ENCODE results near the gene KCNH8. TPM values are rescaled to one million over a fixed set of nuclear protein-coding genes. Genes with fewer than 3 reads are reported as not detected.

Gene KCNH8
- total RNA-seq, 2 donors from 2014 or later: not detected

- H3K4me3 Mint-ChIP-seq: no peak overlapping the region
- no peaks in the 10 kb centered on the region for H3K9me3 Mint-ChIP-seq
- ATAC-seq (replicated peaks): no peak
- no peak overlapping the region for H3K27ac Mint-ChIP-seq
- no peaks in the 10 kb centered on the region for H3K4me1 Mint-ChIP-seq
- no peaks in the 10 kb centered on the region for H3K36me3 Mint-ChIP-seq (ENCODE audit: low read depth)
- H3K27me3 Mint-ChIP-seq: peaks cover 3% of the 10 kb centered on the region
These were observed 185.8 kb downstream of the KCNH8 start for GRCh38 chr3:19334120-19334519.

- no peaks in the 10 kb centered on the region for H3K36me3 Mint-ChIP-seq (ENCODE audit: low read depth)
- H3K4me3 Mint-ChIP-seq: no peak overlapping the region
- ATAC-seq (replicated peaks): no peak
- no peaks in the 10 kb centered on the region for H3K9me3 Mint-ChIP-seq
- H3K27me3 Mint-ChIP-seq: peaks cover 6% of the 10 kb centered on the region
- H3K4me1 Mint-ChIP-seq: no peaks in the 10 kb centered on the region
- H3K27ac Mint-ChIP-seq: no peak overlapping the region
These were observed 190.5 kb downstream of the KCNH8 start for GRCh38 chr3:19338769-19339168.

- Mint-ChIP-seq H3K27me3 (peaks cover 6% of the 10 kb centered on the region), H3K36me3 (ENCODE audit: low read depth) (no peaks in the 10 kb centered on the region), H3K4me3 (no peak overlapping the region)
These were observed 194.1 kb downstream of the KCNH8 start for GRCh38 chr3:19342389-19342788.

DNA sequence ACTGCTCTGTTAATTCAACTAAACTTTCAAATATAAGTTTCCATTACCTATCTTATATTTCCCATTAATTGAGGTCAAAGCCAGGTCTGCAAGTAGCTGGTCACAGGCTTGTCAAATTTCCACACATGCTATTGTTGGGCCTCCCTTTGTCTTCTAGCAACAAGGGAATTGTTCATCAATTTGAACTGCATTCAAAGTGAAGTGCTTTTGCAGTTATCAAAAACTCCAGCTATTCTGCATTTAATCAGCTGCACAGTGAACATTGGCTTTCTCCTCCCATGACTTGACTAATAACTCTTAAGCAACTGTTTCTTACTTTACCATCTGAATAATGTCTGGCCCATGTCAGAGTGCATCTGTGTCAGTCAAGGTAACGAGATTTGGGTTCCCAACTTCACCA is 198.4 kb downstream of the KCNH8 start:
- Mint-ChIP-seq H3K9me3 (no peaks in the 10 kb centered on the region), H3K27me3 (no peaks in the 10 kb centered on the region), H3K36me3 (ENCODE audit: low read depth) (no peaks in the 10 kb centered on the region), H3K27ac (no peak overlapping the region), H3K4me1 (no peaks in the 10 kb centered on the region), H3K4me3 (no peak overlapping the region)
- no peak for ATAC-seq (replicated peaks)

More at GRCh38 chr3:19342389-19342788, 194.1 kb downstream of the KCNH8 start:
- H3K4me1 Mint-ChIP-seq: no peaks in the 10 kb centered on the region
- H3K9me3 Mint-ChIP-seq: no peaks in the 10 kb centered on the region
- no peak for ATAC-seq (replicated peaks)
- no peak overlapping the region for H3K27ac Mint-ChIP-seq

GRCh38 chr3:19347671-19348070 is 199.4 kb downstream of the KCNH8 start:
- no peaks in the 10 kb centered on the region for H3K27me3 Mint-ChIP-seq
- H3K4me3 Mint-ChIP-seq: no peak overlapping the region
- no peaks in the 10 kb centered on the region for H3K4me1 Mint-ChIP-seq
- no peak overlapping the region for H3K27ac Mint-ChIP-seq
- H3K9me3 Mint-ChIP-seq: no peaks in the 10 kb centered on the region
- no peaks in the 10 kb centered on the region for H3K36me3 Mint-ChIP-seq (ENCODE audit: low read depth)
- ATAC-seq (replicated peaks): no peak

GRCh38 chr3:19348500-19348899 is 200.2 kb downstream of the KCNH8 start:
- no peaks in the 10 kb centered on the region for H3K36me3 Mint-ChIP-seq (ENCODE audit: low read depth)
- H3K27ac Mint-ChIP-seq: no peak overlapping the region
- no peak for ATAC-seq (replicated peaks)
- H3K27me3 Mint-ChIP-seq: no peaks in the 10 kb centered on the region
- H3K4me3 Mint-ChIP-seq: no peak overlapping the region
- H3K4me1 Mint-ChIP-seq: no peaks in the 10 kb centered on the region
- no peaks in the 10 kb centered on the region for H3K9me3 Mint-ChIP-seq

- H3K27me3 Mint-ChIP-seq: no peaks in the 10 kb centered on the region
- no peak for ATAC-seq (replicated peaks)
These were observed 200.7 kb downstream of the KCNH8 start for GRCh38 chr3:19348941-19349564.

GRCh38 chr3:19357947-19358346 is 209.6 kb downstream of the KCNH8 start:
- H3K27me3 Mint-ChIP-seq: no peaks in the 10 kb centered on the region
- H3K9me3 Mint-ChIP-seq: no peaks in the 10 kb centered on the region
- H3K4me1 Mint-ChIP-seq: no peaks in the 10 kb centered on the region
- no peak overlapping the region for H3K4me3 Mint-ChIP-seq
- H3K36me3 Mint-ChIP-seq (ENCODE audit: low read depth): no peaks in the 10 kb centered on the region
- no peak for ATAC-seq (replicated peaks)
- no peak overlapping the region for H3K27ac Mint-ChIP-seq

More at GRCh38 chr3:19348941-19349564, 200.7 kb downstream of the KCNH8 start:
- Mint-ChIP-seq H3K4me1 (no peaks in the 10 kb centered on the region), H3K27ac (no peak overlapping the region), H3K36me3 (ENCODE audit: low read depth) (no peaks in the 10 kb centered on the region), H3K4me3 (no peak overlapping the region), H3K9me3 (no peaks in the 10 kb centered on the region)

DNA sequence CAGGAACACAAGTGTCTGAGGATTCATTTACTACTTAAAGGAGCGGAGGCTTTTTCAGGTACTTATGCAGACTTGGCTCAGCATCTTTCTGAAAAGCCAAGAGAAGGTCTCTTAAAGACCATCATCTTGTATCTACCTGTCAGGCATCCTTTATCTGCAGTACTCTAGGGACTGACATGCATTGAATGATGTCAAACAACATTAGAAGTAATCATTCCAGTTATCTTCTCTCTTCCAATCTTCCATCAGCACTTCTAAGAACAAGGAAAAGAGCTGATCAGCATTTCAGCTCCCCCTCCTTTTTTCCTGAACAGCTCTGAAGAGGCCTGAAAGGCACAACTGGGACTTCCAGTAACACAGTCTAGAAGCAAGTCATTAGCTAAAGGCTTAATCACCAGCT is 214.8 kb downstream of the KCNH8 start:
- no peak overlapping the region for H3K27ac Mint-ChIP-seq
- no peaks in the 10 kb centered on the region for H3K4me1 Mint-ChIP-seq
- no peak overlapping the region for H3K4me3 Mint-ChIP-seq
- no peaks in the 10 kb centered on the region for H3K36me3 Mint-ChIP-seq (ENCODE audit: low read depth)
- no peaks in the 10 kb centered on the region for H3K9me3 Mint-ChIP-seq
- H3K27me3 Mint-ChIP-seq: no peaks in the 10 kb centered on the region
- ATAC-seq (replicated peaks): no peak

DNA sequence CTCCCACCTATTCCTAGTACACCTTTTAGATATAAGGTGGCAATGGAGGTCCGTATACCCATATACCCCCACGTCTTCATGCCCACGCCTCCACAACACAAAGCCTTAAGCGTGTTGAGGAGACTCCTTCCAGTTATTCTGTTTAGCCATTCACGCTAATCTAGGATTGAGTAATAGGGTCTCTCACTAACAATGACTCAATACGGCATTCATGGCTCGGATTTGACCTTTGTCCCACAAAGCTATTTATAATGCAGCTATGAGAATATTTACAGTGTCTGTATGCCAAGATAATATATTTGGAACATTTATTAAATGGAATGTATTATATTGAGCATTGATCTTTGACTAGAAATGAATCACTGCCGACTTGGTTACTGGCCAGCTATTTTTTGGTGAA is 215.8 kb downstream of the KCNH8 start:
- Mint-ChIP-seq H3K27ac (no peak overlapping the region), H3K9me3 (no peaks in the 10 kb centered on the region), H3K4me1 (no peaks in the 10 kb centered on the region), H3K4me3 (no peak overlapping the region), H3K36me3 (ENCODE audit: low read depth) (no peaks in the 10 kb centered on the region), H3K27me3 (no peaks in the 10 kb centered on the region)
- ATAC-seq (replicated peaks): no peak

GRCh38 chr3:19365471-19365870 is 217.2 kb downstream of the KCNH8 start:
- no peaks in the 10 kb centered on the region for H3K4me1 Mint-ChIP-seq
- no peak for ATAC-seq (replicated peaks)
- H3K27me3 Mint-ChIP-seq: no peaks in the 10 kb centered on the region
- H3K9me3 Mint-ChIP-seq: no peaks in the 10 kb centered on the region
- H3K36me3 Mint-ChIP-seq (ENCODE audit: low read depth): no peaks in the 10 kb centered on the region
- H3K4me3 Mint-ChIP-seq: no peak overlapping the region
- no peak overlapping the region for H3K27ac Mint-ChIP-seq

DNA sequence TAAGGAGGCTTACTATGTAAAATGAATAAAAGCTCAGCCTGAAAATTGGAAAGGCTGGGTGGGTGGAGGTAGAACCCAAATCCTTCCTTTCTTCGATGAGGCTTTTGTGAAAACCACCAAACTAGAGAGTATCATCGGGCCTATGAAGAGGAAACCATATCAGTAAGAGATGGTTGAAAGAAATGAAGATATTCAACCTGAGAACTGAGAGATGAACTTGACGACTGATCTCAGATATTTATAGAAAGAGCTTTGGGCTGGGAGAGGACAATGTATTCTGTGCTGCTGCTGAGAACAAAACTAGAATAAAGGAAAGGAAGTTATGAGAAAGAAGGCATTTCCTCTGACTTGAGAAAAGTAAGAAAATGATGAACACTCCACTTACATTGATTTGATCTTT is 236.6 kb downstream of the KCNH8 start:
- Mint-ChIP-seq H3K9me3 (no peaks in the 10 kb centered on the region), H3K27me3 (no peaks in the 10 kb centered on the region), H3K4me3 (no peak overlapping the region), H3K27ac (no peak overlapping the region), H3K36me3 (ENCODE audit: low read depth) (no peaks in the 10 kb centered on the region), H3K4me1 (no peaks in the 10 kb centered on the region)
- no peak for ATAC-seq (replicated peaks)

DNA sequence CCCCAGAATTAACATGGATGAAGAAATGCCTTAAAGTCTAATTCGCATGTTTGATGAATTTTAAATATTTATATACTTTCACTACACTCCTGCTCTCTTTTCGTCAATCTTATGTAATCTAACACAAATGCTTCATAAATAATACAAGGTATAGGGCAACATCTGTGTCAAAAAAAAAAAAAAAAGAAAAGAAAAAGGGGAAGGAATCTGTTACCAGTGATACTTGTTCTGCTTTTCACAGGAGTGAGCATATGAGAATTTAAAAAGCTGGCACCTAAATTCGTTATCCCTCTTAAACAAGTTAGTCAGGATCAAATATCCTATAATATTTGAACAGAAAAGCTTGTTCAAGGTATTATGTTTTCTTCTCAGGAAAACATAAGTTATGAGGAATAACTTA is 243.8 kb downstream of the KCNH8 start:
- H3K27me3 Mint-ChIP-seq: no peaks in the 10 kb centered on the region
- no peaks in the 10 kb centered on the region for H3K9me3 Mint-ChIP-seq
- H3K27ac Mint-ChIP-seq: no peak overlapping the region
- H3K4me1 Mint-ChIP-seq: no peaks in the 10 kb centered on the region
- no peak overlapping the region for H3K4me3 Mint-ChIP-seq
- H3K36me3 Mint-ChIP-seq (ENCODE audit: low read depth): no peaks in the 10 kb centered on the region
- ATAC-seq (replicated peaks): no peak

DNA sequence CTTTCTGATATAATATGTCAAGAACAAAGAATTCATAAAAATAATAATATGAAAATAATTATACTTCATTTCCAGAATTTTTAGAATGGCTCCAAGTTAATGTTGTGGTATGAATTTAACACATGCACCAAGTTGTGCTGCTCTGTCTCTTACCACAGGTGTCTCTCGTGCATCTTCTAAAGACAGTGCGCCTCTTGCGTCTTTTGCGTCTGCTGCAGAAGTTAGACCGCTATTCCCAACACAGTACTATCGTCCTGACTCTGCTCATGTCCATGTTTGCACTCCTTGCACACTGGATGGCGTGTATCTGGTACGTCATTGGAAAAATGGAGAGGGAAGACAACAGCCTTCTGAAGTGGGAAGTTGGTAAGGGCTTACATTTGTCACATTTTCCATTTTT is 246.6 kb downstream of the KCNH8 start:
- H3K4me3 Mint-ChIP-seq: no peak overlapping the region
- H3K27ac Mint-ChIP-seq: no peak overlapping the region
- H3K4me1 Mint-ChIP-seq: no peaks in the 10 kb centered on the region
- H3K9me3 Mint-ChIP-seq: peaks cover 3% of the 10 kb centered on the region
- no peaks in the 10 kb centered on the region for H3K27me3 Mint-ChIP-seq
- H3K36me3 Mint-ChIP-seq (ENCODE audit: low read depth): no peaks in the 10 kb centered on the region
- no peak for ATAC-seq (replicated peaks)

DNA sequence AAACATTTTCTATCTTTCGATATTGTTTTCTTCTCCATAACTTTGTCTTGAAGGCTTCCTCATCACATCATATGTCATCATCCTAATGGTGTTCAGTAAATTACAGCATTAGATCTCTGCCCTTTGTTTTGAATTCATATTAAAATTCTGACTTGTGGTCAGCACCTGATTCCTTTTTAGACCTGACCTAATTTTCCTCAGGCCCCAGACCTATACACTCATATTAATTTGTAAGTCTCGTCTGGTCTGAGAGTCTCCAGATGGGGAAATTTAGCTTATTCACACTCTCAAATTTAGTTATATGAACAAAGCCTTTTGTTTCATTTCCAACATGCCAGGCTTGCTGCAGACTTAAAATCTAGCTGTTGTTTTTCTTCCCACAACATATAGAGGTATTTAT is 248.4 kb downstream of the KCNH8 start:
- no peaks in the 10 kb centered on the region for H3K4me1 Mint-ChIP-seq
- peaks cover 4% of the 10 kb centered on the region for H3K9me3 Mint-ChIP-seq
- no peak overlapping the region for H3K27ac Mint-ChIP-seq
- H3K4me3 Mint-ChIP-seq: no peak overlapping the region
- no peaks in the 10 kb centered on the region for H3K36me3 Mint-ChIP-seq (ENCODE audit: low read depth)
- no peaks in the 10 kb centered on the region for H3K27me3 Mint-ChIP-seq
- no peak for ATAC-seq (replicated peaks)

GRCh38 chr3:19399356-19399755 is 251.0 kb downstream of the KCNH8 start:
- H3K36me3 Mint-ChIP-seq (ENCODE audit: low read depth): no peaks in the 10 kb centered on the region
- H3K4me3 Mint-ChIP-seq: no peak overlapping the region
- H3K27ac Mint-ChIP-seq: no peak overlapping the region
- H3K4me1 Mint-ChIP-seq: no peaks in the 10 kb centered on the region
- no peak for ATAC-seq (replicated peaks)
- H3K9me3 Mint-ChIP-seq: peaks cover 4% of the 10 kb centered on the region
- H3K27me3 Mint-ChIP-seq: no peaks in the 10 kb centered on the region
